GM21360 (cell line): ENCODE data around the gene MEG3.

Experiments used
- ATAC-seq: cut with Tn5 transposase; IDR thresholded peaks from one replicate; pipeline ENCODE4 v1.9.1; 2021; ENCODE audit warnings: mild to moderate bottlenecking, moderate library complexity; ENCODE audit not compliant: unreplicated experiment

MEG3 gene

DNA sequence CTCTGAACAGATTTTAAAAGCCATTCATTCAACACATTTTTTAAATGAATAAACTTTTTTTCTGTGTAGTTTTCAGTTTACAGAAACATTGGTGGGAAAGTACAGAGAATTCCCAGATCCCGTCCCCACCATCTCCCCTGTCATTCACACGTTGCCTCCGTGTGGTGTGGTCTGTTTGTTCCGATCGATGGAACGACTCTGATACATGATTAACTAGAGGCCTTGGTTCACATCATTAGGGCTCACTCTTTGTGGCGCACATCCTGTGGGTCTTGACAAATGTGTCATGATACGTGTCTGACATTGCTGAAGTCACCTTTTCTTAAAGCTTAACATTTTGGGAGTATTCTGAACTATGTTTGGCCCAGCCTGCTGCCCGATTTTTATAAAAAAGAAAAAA lies 18.5 kb downstream of the MEG3 start:
- ATAC-seq: no peak

DNA sequence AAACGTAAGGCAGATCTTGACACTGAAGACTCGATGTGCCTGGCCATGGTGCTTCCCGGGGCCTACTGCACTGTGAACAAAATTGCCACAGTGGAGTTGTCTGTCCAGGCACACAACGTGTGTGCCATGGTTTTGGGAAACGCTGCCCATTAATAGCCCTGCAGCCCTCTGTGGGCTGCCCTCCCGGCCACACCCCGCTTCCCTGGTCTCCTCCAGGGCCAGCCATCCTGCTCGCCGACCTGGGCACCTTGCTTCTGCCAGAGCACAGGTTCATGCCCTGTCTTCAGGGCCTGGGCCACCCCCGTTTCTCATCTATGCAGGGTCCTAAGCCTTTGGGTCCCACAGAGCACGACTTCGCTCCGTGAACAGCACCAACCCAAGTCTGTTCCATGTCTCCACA lies 18.9 kb downstream of the MEG3 start:
- ATAC-seq: no peak

- no peak for ATAC-seq
Observed at GRCh38 chr14:100845341-100845740, 19.4 kb downstream of the MEG3 start.

DNA sequence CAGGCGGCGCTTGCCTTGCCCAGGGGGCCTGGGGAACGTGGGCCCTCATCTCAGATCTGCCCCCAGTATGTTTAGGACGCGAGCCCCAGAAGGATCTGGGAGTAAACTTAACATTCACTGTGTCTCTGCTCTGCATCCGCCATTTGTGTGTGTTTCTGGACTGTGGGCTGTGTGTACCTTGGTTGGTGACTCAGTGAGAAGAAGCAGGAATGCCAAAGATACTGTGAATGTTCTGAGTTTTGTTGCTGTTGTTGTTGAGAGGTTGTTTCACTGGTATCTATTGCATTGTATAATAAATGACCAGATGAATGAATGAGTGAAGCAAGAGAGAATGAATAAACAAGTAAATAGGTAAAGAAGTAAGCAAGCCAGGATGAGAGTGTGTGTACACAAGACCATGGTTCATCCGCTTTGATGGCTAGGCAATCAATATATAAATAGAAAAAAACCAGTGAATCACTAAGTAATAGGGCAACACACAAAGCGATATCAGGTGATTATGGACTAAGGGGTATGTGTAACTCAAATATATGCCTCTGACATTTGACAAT lies 20.5 kb downstream of the MEG3 start:
- no peak for ATAC-seq

DNA sequence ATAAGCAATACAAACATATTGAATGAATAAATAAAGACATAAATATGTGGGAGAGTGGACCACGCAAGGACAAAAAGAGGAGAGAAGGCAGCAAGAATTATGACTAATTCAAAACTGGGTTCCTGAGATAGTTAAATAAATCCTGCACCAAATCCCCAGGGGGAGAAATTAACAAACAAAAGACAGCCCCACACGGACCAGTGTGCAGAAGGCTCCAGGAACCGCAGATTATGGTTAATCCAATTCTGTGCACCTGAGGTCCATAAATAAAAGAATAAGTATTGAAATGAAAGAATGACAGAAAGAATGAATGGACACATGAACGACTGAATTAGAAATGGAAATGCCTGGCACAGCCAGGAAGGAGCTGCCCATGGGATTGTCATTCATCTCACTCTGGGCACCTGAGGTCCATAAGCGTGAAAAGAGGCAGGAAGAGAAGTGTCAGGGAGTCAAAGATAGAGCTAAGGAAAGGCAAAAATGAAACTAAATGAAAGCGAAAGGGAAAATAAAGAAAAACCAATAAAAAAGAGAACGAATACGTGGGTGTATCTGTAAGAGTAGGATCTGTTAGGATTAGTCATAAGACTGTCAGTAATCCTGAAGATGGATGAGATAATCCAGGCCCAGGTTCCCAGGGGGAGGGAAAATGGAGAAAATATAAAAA lies 23.3 kb downstream of the MEG3 start:
- ATAC-seq: no peak

GRCh38 chr14:100850841-100851585 lies 25.1 kb downstream of the MEG3 start:
- ATAC-seq: peak; percentile 73

GRCh38 chr14:100851586-100851916 lies 25.6 kb downstream of the MEG3 start:
- no peak for ATAC-seq

DNA sequence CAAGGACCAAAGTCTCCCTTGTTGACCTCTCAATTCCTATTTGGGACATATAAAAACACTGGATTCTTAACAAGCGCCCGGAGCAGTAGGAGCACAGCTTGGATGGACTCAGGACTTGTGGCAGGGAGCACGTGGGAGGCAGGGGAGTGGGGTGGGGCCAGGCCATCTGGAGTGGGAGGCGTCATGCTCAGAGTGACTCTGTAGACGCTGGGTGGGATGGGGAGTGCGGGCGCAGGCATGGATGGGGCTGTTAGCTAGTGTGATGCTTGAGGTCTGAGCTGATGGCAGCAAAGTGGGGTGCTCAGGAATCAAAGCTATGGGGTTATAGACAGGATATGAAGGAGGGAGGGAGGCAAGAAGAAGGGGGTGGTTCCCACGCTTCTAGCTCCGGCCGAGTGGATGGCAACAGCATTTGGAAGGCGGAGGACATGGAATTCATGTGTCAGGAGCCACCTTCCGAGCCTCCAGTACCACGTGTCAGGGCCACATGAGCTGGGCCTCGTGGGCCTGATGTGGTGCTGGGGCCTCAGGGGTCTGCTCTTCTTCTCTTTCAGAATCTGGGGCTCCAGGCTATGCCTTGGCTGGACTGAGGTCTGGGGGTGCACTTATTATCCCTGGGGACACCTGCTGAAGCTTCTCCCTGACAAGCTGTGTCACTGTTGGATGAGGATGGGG lies 26.2 kb downstream of the MEG3 start:
- no peak for ATAC-seq

- ATAC-seq: no peak
Observed at GRCh38 chr14:100854435-100854834, 28.5 kb downstream of the MEG3 start.

DNA sequence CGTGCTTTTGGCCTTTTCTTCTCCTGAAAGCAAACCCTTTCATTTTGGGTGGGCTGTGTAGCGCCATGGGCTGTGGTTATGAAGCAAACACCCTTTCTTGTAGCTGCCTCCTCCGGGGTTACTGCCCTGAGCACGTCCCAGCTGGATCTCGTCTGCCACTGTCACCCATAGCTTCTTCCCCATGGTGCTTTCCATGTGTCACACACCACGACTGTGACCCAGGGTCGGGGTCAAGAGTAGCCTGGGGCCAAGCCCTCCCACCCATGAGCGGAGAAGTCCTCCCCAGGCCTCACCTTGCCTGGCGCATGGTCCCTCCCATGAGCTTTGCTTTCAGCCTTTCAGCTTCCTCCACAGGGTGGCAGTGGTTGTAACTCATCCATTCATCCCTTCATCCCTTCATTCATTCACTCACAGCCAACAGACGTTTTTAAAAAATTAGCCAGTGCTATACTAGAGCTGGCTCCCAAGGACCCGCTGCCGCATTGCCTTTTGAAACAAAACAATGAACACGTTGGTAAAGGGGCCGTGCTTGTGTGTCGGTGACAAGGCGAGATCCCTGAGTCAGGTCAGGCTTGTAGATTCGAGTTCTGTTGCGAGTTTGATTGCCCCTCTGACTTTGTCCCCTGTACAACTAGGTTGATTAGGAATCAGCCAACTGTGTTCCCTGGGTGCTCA lies 29.5 kb downstream of the MEG3 start:
- ATAC-seq: no peak

DNA sequence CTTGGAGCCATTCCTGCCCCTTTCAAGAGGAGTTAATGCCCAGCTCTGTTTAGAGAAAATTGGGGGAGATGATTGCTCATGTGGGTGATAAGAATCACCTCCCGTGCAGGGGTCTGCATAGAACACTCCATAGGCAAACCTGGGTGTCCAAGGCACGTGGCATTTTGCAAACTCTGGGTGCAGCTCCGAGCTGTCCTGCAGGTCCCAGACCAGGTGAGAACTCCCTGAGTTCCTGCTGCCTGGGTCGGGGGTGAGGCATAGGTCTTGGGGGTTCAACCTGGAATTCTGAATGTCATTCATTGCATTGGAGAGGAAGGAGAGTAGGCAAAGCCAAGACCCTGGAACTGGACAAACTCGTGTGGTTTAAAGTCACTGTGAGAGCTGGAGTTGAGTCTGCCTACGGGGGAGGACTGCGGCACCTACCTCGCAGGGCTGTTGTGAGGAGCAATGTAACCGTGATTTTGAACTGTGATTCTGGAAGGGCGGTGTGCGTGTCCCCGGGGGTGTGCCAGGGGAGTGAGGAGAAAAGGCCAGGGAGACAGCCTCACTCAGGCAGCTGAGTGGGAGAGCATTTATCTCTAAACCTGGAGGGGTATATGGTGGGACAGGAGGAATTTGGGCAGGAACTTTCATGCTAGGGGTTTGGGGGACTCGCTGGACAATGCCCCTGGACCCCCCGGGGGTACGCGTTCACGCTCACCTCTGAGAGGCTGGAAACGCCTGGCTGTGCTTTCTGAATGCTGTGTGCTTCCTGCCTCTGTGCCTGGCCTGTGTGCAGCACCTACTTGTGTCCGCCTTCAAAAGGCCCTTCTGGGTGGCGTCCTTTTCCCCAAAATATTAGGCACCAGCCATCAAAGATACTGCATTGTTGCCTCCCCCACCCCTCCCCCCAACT lies 30.4 kb downstream of the MEG3 start:
- ATAC-seq: no peak

DNA sequence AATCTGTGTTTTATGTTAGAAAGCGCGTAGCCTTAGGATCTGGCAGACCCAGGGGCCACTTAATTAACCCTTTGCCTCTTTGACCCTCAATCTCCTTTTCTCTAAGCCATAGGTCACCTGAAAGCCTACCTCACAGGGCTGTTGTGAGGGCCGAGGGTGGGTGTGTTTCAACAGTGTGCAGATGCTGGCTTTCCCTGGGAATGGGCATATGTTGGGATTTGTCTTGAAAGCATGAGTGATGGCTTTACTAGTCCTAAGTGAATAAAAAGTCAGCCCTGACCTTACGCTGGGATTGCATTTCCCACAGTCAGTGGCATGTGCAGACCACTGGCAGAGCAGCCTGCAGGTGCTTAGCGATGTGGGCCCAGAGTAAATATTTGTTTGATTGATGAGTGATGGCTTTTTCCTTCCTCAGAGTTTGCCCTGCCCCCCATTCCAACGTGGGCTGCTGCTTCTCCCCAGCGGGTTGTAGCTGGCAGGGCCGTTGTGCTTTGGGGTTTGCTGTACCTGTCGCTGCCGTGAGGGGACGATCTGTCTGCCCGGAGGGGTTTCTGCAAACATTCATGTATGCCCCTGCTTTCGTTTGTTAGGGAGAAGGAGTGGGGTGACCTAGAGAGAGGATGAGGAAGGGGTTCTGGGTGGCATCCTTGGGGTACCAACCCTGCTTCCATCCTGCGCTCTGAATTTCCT lies 31.5 kb downstream of the MEG3 start:
- no peak for ATAC-seq

DNA sequence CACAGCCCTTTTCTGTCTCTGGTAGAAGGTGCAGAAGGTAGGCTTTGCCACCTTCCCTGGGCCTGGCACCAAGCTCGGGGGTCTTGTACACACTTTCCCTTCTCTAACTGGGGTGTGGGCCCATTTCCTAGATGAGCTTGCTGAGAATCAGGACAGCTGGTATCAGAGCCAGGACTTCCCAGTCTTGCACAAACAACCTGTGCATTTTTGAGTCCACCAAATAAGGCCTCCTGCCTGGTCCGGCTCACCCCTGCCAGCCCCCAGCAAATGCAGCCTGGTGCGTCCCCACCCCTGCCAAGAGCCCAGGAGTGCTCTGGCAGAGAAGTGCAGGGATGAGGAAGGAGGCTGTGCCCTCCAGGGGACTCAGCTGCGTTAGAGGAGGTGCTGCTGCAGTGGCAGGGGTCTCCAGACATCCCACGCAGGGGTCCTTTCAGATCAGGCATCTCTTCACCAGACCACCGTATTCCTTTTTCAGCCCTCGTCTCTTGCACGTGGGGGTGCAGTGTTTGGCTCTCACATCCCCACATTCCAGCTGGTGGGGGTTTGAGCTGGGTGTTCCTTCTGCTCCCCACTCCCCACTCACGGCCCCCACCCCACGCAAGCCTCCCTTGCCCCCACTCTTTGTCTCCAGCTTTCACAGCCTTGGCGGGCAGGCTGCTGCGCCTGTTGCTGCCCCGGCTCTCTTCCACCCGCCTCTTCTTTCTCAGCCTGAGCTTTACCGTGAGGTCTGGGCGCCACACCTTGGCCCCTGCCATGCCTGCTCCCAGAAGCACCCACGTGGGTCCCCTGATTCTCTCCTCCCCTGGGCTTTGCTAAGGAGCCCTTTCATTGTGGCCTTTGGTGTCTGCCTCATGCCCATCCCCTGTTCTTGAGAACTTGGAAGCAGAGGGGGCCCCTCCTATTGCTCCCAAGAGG lies 32.3 kb downstream of the MEG3 start:
- ATAC-seq: no peak

- no peak for ATAC-seq
Observed at GRCh38 chr14:100858838-100859220, 32.9 kb downstream of the MEG3 start.

- ATAC-seq: no peak
Observed at GRCh38 chr14:100859781-100860180, 33.9 kb downstream of the MEG3 start.

GRCh38 chr14:100860556-100861187 lies 34.8 kb downstream of the MEG3 start:
- ATAC-seq: no peak

DNA sequence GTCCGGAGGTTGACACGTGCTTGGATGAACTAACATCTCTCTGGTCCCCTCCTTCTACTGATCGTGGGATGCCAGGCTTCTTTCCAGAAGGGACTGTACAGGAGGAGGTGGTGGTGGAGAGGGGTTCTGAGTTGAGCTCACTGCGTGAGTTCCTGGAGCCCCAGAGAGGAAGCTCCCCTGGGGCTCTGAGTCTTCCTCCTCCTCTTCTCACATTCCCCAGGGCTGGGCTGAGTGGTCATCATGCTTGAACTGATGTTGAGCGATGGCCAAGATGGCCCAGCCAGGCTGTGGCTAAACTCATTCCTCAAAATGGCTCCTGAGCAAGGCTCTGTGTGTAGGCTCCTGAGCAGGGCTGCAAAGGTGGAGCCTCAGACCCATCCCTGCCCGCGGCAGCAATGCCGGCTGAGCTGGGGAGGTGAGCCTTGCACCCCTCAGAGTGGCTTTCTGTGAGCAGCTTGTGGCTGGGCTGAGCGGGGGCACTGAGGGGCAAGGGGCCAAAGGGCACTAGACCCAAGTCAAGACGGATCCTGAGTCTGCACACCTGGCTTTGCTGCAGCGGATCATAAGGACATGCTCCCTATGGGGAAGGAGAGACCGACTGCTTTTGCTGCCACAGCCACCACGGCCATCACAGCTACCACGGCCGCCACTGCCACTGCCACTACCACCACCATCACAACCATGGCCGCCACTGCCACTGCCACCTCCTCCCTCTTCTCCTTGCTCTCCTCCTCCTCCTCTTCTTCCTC lies 35.4 kb downstream of the MEG3 start:
- no peak for ATAC-seq

DNA sequence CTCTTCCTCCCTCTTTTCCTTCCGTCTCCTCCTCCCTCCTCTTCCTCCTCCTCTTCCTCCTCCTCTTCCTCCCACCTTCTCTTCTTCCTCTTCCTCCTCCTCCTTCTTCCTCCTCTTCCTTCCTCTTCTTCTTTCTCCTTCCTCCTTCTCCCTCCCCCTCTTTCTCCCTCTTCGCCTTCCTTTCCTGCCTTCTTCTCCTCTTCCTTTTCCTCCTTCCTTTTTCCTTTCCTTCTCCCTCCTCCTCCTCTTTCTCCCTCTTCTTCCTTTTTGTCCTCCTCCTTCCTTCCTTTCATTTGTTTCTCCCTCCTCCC lies 36.0 kb downstream of the MEG3 start:
- ATAC-seq: no peak
